B cell (primary cell): ENCODE results near the gene IRAK4.

ENCODE experiments used
- EZH2 ChIP-seq: IDR thresholded peaks from 2 replicates; pipeline ENCODE4 v1.6.1; 2012; ENCODE audit warnings: borderline replicate concordance, low read depth, mild to moderate bottlenecking, moderate library complexity, low read length; ENCODE audit not compliant: insufficient read depth, poor library complexity, severe bottlenecking
- TF ChIP-seq, protein P1 (sequence below): fragments of 200-600 bp; IDR thresholded peaks from one replicate; pipeline ENCODE4 v1.8.0; 2022; ENCODE audit warnings: antibody characterized with exemption, mild to moderate bottlenecking

DNA sequence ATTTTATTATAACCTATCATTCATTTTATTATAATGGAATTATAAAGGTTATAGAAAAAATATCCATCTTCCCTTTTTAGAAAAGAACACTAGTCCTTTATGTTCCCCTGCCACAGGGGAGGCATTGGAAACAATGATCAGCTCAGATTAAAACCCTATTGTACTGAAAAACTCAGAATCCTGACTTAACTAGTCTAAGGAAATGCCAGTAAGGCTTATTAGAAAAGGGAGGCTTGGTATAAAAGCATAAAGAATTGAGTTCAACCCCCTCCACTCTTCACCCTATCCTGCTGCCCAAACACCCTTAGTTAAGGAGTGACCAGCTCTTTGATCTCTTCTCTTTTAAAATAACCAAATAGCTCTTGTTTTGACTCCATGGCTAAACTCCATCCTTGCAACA, 36.1 kb upstream of the IRAK4 start:
- TF ChIP-seq, protein P1, sequence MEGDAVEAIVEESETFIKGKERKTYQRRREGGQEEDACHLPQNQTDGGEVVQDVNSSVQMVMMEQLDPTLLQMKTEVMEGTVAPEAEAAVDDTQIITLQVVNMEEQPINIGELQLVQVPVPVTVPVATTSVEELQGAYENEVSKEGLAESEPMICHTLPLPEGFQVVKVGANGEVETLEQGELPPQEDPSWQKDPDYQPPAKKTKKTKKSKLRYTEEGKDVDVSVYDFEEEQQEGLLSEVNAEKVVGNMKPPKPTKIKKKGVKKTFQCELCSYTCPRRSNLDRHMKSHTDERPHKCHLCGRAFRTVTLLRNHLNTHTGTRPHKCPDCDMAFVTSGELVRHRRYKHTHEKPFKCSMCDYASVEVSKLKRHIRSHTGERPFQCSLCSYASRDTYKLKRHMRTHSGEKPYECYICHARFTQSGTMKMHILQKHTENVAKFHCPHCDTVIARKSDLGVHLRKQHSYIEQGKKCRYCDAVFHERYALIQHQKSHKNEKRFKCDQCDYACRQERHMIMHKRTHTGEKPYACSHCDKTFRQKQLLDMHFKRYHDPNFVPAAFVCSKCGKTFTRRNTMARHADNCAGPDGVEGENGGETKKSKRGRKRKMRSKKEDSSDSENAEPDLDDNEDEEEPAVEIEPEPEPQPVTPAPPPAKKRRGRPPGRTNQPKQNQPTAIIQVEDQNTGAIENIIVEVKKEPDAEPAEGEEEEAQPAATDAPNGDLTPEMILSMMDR = no peak
- TF ChIP-seq EZH2 = no peak
